OCI-LY7 (cell line): Measurements from ENCODE around the gene TMPRSS4.

Experiments used
- EZH2phosphoT487 ChIP-seq: fragments of 200-600 bp; sonication (generic); IDR thresholded peaks from 2 replicates; pipeline ENCODE4 v1.6.1; 2018; ENCODE audit warnings: low read depth, borderline replicate concordance, mild to moderate bottlenecking, mixed run types, antibody characterized with exemption, low read length, moderate library complexity, mixed read lengths
- TF ChIP-seq, protein P1 (sequence below): fragments of 200-600 bp; sonication (generic); conservative IDR thresholded peaks from 2 replicates; pipeline ENCODE4 v1.5.1; 2014; ENCODE audit warnings: mild to moderate bottlenecking, antibody characterized with exemption, low read length, moderate library complexity, mixed read lengths

DNA sequence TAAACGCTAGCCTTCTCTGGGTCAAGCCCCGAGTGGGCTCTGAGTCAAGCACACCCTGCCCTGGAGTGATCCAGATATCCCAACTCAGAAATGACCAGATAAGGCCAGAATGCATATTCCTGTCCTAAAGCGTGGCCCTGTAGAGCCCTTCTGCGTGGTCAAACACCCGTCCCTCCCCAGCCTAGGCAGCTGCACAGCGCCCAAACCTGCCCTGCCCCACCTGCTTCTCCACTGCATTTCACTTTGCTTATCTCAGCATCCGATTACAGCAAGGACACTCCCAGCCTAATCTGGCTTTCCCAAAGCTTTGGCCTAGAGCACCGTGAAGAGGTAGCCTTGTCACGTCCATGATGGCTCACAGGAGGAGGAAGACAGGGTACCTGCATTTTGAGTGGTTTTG is 11.9 kb upstream of the TMPRSS4 start:
- no peak for TF ChIP-seq EZH2phosphoT487
- TF ChIP-seq, protein P1, sequence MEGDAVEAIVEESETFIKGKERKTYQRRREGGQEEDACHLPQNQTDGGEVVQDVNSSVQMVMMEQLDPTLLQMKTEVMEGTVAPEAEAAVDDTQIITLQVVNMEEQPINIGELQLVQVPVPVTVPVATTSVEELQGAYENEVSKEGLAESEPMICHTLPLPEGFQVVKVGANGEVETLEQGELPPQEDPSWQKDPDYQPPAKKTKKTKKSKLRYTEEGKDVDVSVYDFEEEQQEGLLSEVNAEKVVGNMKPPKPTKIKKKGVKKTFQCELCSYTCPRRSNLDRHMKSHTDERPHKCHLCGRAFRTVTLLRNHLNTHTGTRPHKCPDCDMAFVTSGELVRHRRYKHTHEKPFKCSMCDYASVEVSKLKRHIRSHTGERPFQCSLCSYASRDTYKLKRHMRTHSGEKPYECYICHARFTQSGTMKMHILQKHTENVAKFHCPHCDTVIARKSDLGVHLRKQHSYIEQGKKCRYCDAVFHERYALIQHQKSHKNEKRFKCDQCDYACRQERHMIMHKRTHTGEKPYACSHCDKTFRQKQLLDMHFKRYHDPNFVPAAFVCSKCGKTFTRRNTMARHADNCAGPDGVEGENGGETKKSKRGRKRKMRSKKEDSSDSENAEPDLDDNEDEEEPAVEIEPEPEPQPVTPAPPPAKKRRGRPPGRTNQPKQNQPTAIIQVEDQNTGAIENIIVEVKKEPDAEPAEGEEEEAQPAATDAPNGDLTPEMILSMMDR = no peak
